HG02588 (cell line): Measurements from ENCODE around the gene WNK4.
A peak's percentile ranks its signal among the peaks of the same experiment; 100 is the strongest.

Experiments
- ATAC-seq: cut with Tn5 transposase; IDR thresholded peaks from one replicate; pipeline ENCODE4 v1.9.1; 2021; ENCODE audit warnings: mild to moderate bottlenecking, moderate library complexity; ENCODE audit not compliant: unreplicated experiment

Gene WNK4

DNA sequence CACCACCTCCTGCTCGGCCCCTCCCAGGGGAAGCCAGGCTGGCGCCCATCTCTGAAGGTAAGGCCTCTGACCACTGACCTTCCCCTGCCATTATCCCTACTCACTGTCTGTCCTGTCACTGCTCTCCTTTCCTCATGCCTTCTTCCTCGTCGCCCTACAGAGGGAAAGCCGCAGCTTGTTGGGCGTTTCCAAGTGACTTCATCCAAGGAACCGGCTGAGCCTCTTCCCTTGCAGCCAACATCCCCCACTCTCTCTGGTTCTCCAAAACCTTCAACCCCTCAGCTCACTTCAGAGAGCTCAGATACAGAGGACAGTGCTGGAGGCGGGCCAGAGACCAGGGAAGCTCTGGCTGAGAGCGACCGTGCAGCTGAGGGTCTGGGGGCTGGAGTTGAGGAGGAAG is 15.1 kb downstream of the WNK4 start:
- ATAC-seq, result no peak

- ATAC-seq, result no peak
Measured at GRCh38 chr17:42796066-42796758, 15.8 kb downstream of the WNK4 start.

DNA sequence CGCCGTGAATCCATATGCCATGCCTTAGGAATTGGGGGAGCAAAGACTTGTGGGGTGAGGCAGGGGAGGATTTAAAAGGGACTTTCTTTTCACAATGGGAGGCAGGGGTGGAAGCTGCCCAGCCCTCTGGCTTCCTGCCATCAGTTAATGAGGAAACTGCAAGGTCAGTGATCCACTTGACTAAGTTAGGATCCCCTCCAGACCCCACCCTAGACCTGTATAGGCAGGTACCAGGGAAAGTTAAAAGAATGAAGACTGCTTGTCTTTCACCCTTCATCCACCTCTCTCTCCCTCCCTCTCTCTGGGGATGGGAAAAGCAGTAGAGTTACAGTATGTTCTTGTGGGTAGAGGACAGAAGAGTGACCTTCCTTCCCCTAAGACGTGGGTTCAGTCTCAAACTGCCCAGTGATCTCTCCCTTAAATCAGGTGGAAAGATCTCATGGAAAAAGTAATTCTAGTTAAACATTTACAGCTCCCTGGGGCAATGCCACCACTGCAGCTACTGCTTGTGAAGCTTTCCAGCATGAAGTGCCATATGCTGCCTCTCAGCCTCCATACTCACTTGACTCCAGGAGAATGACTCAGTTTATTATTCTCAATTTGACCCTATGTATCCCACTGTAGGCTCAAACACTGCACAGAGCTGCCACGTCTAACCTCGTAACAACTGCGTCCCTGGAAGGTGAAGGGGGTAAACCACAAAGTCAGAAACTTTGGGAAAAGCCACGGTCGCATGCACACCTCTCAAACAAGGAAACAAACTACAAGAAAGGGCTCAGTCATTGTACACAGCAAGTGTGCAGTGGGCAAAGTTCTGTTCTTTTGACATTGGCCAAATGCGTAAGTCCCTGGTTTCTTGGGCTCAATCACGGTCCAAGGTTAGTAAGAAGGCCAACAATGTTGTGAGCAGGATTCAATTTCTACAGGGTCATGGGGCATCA is 16.9 kb downstream of the WNK4 start:
- no peak for ATAC-seq

DNA sequence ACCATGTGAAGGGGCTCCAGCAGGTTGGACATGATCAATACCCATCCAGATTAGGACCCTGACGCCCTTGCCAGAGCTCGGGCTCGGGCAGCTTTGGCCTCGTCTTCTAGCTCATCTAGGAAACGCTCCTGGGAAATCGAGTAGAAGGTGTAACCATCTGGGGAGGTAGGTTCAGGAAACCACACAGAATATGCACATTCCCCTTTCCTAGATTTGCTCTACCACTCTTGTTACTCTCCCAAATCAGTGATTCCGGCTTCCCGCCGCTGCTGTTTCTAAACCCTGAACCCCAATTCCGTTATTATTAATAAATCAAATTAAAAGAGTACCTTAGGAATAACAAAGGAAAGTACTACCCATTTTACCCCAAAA is 17.6 kb downstream of the WNK4 start:
- ATAC-seq, result no peak

DNA sequence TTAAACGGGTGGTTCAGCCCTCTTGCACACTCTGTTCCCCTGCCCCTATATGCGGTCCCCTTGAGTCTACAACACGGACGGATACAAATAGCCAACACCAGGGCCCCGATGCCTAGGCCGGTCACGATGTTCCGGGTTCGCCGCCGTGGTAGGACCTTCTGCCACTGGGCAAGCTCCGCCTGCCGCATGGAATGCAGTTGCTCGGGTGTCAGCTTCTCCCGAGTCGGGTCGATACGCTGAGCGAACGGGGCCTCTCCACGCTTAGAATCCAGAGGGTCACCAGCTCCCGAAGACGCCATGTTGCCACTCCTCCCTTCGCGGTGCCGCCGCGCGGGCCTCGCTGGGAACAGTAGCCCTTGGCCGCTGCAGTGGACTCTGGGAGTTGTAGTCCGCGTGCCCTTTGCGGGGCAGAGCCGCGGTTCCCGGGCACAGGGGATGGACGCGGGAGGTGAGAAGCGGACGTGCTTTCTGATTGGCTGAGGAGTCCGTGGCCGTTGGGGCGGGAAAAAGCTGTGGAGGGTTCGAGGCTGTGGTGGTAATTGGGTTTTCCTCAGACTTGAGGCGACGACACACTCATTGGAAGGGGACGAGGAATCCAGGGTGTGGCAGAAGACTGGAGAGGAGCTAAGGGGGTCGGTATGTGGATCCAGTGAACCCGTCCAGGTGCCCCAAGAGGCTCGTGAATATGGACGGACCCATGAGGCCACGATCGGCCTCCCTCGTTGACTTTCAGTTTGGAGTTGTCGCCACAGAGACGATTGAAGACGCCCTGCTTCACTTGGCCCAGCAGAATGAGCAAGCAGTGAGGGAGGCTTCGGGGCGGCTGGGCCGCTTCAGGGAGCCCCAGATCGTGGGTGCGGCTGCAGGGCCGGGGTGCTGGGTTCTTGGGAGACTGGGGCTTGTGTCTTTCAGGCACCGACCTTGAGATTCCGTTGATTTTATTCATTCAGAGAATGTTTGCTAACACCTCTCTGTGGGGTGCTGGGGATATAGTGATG is 18.3 kb downstream of the WNK4 start, which contains the start of the genes CNTD1 and COA3:
TSS of gene CNTD1 (plus strand) at position 479 of the 998 bp plus-strand sequence. CDS start at position 686, 207 bp downstream.
TSS of gene COA3 (minus strand) at position 322 of the 998 bp plus-strand sequence. CDS start at position 299, 23 bp downstream.
- peak; percentile 76 for ATAC-seq

DNA sequence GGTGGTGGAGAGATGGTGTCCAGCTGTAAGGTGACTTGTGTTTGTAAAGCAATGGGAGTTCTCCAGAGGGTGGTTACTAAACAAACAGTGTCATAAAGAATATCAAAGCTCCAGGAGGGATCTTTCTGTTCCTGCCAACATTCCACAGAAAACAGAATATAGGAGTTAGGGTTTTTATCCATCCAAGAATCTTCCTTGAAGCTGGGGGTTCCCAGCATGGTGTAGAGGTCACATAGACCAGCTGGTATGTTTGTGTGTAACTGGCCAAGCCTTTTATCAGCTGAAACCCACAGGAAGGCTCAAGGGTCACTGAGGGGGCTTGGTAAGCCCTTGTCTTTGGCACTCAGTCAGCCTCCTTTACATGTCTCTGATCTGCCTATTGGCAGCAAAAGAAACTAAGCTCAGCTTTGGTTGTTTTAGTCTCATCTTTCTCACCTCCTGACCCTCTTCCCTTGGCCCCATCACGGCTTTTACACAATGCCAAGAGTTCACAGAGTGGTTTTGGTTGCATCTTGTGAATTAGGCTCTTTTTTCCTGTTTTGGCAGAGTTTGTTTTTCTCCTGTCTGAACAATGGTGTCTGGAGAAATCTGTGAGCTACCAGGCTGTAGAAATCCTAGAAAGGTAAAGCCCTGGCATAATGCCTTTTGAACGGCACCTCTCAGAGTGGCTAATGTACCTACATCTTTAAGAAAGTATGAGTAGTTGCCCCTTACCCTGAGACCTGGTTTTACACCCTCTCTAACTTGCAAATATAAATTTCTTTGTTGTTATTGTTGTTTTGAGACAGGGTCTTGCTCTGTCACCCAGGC is 22.9 kb downstream of the WNK4 start:
- no peak for ATAC-seq

- no peak for ATAC-seq
Measured at GRCh38 chr17:42804918-42805367, 24.5 kb downstream of the WNK4 start.

DNA sequence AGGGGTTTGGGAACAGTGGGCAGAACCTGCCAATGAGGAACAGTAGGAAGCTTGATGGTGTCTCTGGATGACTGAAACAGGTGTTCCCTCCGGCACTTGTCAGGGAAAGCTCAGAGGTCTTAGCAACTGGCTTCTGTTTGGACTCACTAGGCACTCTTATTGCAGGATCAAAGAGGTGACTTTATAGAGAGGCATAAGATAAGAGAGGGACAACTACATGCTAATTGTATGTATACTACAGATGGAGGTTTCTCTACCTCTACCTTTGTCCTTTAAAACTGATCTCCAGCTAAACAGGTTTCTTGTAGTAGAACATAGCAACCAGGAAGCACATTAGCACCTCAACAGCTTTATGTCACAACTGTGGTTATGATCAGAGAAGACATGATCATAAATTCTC is 25.8 kb downstream of the WNK4 start:
- no peak for ATAC-seq

- ATAC-seq, result no peak
Measured at GRCh38 chr17:42809250-42809649, 28.8 kb downstream of the WNK4 start.

DNA sequence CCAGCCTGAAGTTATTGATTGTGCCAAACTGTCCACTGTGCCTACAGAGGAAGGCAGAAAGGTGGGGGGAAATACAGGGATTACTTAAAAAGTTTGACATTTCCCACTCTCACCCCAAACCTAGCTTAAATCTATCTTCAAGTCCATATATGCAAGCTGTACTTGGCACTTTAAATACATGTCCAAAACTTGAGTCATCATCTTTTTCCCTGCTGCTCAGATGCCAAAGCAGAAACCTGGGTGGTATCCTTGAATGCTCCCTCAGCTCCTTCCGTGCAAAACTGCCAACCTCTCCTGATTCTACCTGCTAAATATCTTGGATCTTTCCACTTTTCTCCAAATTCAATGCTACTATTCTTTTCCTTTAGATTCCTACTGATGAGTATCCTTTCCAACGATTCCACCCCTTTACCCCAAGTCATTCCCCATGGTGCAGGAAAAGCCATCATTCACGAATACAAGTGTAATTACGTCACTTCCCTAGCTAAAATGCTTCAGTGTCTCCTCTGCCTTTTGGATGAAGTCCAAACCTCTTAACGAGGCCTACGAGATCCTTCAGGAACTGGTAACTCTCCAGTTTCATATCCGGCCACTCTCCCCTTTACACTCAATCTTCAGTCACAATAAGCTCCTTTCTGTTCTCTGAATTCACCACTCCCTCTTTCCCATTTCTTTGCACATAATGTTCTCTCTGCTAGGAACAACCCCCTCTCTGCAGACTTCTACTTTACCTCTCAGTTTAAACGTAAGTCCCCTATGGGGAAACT is 34.4 kb downstream of the WNK4 start:
- ATAC-seq, result no peak

- no peak for ATAC-seq
Measured at GRCh38 chr17:42817866-42818265, 37.5 kb downstream of the WNK4 start.

DNA sequence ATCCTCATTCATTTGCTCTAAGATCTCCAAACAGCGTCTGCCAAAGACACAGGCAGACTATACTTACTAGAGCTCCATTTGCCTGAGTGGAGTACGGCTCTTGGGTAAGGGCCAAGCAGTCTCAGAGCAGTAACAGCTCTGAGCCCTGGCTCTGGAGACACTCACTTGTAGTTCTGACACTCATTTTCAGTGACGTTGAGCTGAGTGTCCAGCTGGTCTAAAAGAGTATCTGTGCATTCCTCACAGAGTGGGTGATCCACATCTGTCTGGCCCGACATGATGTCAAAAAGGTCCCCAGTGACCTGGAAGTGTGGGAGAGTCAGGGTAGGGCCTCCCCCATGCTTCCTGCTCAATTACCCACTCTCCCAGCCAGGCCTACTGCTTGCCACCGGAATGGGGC is 38.0 kb downstream of the WNK4 start:
- no peak for ATAC-seq

DNA sequence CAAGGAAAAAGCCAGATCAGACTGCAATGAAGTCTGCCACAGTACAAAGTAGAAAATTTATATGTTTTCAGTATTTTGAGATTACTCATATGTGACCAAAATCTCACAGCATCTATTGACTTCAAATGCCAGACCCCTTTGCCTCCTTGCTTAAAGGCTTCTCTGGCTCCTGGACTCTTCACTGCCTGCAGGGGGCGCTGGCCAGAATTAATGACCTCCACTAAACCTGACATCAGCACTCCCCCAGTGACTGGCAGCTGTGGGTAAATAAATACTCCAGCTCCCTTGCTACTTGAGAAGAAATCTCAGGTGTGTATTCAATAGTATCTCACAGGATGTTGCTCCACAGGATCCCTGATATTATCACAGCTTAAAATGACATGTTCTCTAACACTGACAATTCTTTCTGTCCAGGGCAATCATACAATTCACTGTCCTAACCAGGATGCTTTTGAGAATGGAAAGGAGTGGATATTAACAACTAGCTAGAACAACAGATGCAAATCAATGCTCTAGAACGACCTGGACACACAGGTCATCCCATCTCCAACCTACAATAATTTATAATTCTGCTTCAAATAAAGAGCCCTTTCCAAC is 39.6 kb downstream of the WNK4 start:
- ATAC-seq, result no peak

DNA sequence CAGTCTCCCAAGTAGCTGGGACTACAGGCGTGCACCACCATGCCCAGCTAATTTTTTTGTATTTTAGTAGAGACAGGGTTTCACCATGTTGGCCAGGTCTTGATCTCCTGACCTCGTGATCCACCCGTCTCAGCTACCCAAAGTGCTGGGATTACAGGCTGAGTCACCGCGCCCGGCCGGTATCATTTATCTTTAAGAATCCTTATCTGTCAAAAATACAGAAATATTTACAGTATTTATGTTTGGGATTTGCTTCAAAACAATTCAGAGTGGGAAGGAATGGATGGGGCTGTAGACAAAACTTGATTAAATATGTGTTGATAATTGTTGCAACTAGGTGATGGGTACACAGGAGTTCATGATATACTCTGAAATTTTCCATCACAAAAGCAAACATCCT is 40.8 kb downstream of the WNK4 start:
- no peak for ATAC-seq

DNA sequence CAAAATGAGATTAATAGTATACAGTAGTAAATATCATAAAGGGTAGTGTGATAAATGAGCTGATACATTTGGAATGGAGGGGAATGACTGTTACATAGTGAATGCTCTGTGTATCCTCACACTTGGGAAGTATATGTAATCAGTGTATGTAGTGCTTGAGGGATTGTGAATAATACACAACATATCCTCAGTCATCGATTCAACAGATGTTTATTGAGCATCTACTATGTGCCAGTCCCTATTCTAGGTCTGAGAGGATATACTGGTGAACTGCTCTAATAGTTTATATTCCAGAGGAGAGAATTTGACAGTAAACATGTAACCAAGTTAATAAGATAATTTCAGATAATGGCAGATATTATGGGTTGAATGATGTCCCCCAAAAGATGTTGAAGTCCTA is 47.1 kb downstream of the WNK4 start:
- ATAC-seq, result no peak

DNA sequence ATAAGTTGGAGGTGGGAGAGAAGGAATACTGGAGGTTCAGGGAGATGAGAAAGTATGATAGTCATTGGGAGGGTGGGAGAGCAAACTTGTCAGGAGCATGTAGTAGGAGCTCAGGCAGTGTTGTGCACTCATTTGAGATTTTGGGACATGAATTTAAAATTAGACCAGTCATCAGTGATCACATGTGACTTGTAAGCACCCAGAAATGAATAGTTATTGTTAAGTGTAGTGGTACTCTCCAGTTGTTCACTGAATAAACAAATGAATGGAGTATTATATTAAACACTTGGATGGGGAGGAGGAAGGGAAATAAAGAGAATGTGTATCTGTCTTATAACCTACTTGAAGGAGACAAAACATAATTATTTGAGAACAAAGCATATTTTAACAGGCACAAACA is 50.6 kb downstream of the WNK4 start:
- no peak for ATAC-seq

DNA sequence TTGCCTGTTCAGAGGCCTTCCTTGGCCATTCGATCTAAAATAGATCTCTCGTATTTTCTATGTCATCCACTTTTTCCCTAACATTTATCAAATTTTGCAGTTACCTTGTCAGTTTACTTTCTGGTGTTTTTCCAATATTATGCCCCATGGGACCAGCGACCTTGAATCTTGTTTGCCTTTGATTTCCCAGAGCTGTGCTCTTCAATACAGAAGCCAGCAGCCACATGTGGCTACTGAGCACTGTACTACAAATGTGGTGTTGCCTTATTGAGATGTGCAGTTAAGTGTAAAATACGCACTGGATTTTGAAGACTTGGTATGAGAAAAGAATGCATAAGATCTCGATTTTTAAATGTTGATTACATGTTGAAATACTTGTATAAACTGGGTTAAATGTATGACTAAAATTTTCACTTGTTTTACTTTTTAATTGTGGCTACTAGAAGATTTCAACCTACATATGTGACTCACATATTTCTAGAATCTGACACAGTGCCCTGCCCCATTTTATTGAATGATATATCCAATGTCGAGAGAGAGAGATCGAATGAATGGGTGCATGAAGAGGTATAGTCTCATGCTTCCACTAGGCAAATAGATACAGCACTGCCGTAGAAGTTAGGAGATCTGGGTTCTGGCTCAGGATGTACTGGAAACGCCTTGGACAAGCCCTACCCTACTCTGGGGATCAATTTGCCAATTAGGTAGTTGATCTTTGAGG is 52.0 kb downstream of the WNK4 start:
- no peak for ATAC-seq
